K562 (cell line): ENCODE measurements around the gene LASP1. TPM values are rescaled to one million over a fixed set of nuclear protein-coding genes. Genes with fewer than 3 reads are reported as not detected.

Experiments
- ATAC-seq: fragments of 200-7000 bp; cut with Tn5 transposase; 3 replicates; pipeline ENCODE4 v1.9.1; 2020; ENCODE audit warnings: moderate library complexity
- BruUV-seq: library from RNA; stranded (reverse); fragments of 400-500 nt; replicated peaks from 2 replicates; lab custom pipeline; 2021; lab: Mats Ljungman, UMichigan
- CTCF ChIA-PET: fragments of 300-600 bp; formaldehyde crosslinking; extraction: SDS; loops from one replicate; lab custom pipeline; 2021; ENCODE audit warnings: low intra/inter-chr PET ratio; lab: Yijun Ruan, JAX
- POLR2A ChIA-PET: fragments of 300-600, 350-650 bp; sonication (Branson Sonifier 250); formaldehyde crosslinking; extraction: SDS; loops from one replicate; lab custom pipeline; 2021; ENCODE audit warnings: antibody characterized with exemption, inconsistent platforms; lab: Yijun Ruan, JAX
- DNase-seq, 4 experiments: peaks; one replicate each; pipeline versions ENCODE4 v3.0.0 to v3.0.0-alpha.2; 2011 to 2018; ENCODE audit warnings: low spot score in 3 of 4, mixed read lengths in 3 of 4; ENCODE audit errors: extremely low read depth in 1 of 4
- FAIRE-seq: peaks from 2 replicates; lab custom pipeline; 2011; peaks lifted over from hg19 to GRCh38; lab: Jason Lieb, UNC
- H2AFZ ChIP-seq: 2 replicates; pipeline ENCODE4 v1.6.0; 2011; ENCODE audit warnings: low read depth, low read length, control low read depth, inconsistent platforms
- H3K27ac ChIP-seq: fragments of 200-600 bp; 3 replicates; pipeline ENCODE4 v1.8.0; 2011; ENCODE audit warnings: low read depth, mild to moderate bottlenecking, control low read depth, inconsistent platforms, low read length, moderate library complexity, mixed read lengths; ENCODE audit errors: extremely low read depth
- H3K27me3 ChIP-seq, 2 experiments: fragments of 300-600 bp in 1 of 2; 2 replicates in 1 of 2; 3 replicates in 1 of 2; pipeline versions ENCODE4 v1.6.0 to v1.8.0; 2011; ENCODE audit warnings: inconsistent platforms in 2 of 2, low read length in 2 of 2, mild to moderate bottlenecking in 1 of 2, mixed read lengths in 1 of 2, moderate library complexity in 1 of 2; ENCODE audit not compliant: control insufficient read depth in 2 of 2, insufficient read depth in 2 of 2
- H3K36me3 ChIP-seq: fragments of 300-600 bp; 3 replicates; pipeline ENCODE4 v1.8.0; 2011; ENCODE audit warnings: mild to moderate bottlenecking, low read length, inconsistent platforms; ENCODE audit not compliant: control insufficient read depth, insufficient read depth
- H3K4me1 ChIP-seq, 2 experiments: fragments of 200-600 bp in 1 of 2; replicated peaks in 1 of 2; 2 replicates in 1 of 2; 3 replicates in 1 of 2; pipeline versions ENCODE4 v1.5.1 to v1.8.0; 2011; ENCODE audit warnings: inconsistent platforms in 2 of 2, low read length in 2 of 2, mild to moderate bottlenecking in 1 of 2, mixed read lengths in 1 of 2, moderate library complexity in 1 of 2; ENCODE audit not compliant: control insufficient read depth in 2 of 2, insufficient read depth in 2 of 2
- H3K4me2 ChIP-seq: 2 replicates; pipeline ENCODE4 v1.6.1; 2011; ENCODE audit warnings: low read length, control low read depth, inconsistent platforms, mixed read lengths; ENCODE audit not compliant: insufficient read depth
- H3K4me3 ChIP-seq: fragments of 200-600 bp; sonication (generic), shearing (Covaris generic); 2 replicates; pipeline ENCODE4 v1.5.1; 2016; ENCODE audit warnings: control low read depth, inconsistent platforms
- H3K79me2 ChIP-seq: fragments of 200-600 bp; 3 replicates; pipeline ENCODE4 v1.8.0; 2011; ENCODE audit warnings: low read length, inconsistent platforms; ENCODE audit not compliant: control insufficient read depth, insufficient read depth
- H3K9ac ChIP-seq, 2 experiments: 2 replicates each; pipeline versions ENCODE4 v1.6.0 to v1.6.1; 2011; ENCODE audit warnings: low read depth in 2 of 2, low read length in 2 of 2, control low read depth in 1 of 2, inconsistent platforms in 1 of 2, mild to moderate bottlenecking in 1 of 2, mixed read lengths in 1 of 2; ENCODE audit not compliant: insufficient read depth in 1 of 2
- H3K9me1 ChIP-seq: one replicate; pipeline ENCODE4 v1.6.0; 2011; ENCODE audit warnings: inconsistent platforms, mild to moderate bottlenecking, low read length, moderate library complexity; ENCODE audit not compliant: control insufficient read depth, insufficient read depth
- H3K9me3 ChIP-seq: replicated peaks from 2 replicates; pipeline ENCODE4 v1.5.1; 2011; ENCODE audit warnings: low read depth, low read length, inconsistent platforms; ENCODE audit not compliant: control insufficient read depth, insufficient read depth
- H4K20me1 ChIP-seq: replicated peaks from 2 replicates; pipeline ENCODE4 v1.6.1; 2011; ENCODE audit warnings: low read length, inconsistent platforms, mixed read lengths; ENCODE audit not compliant: control insufficient read depth, insufficient read depth
- ARID1B ChIP-seq: fragments of 450-650 bp; IDR thresholded peaks from 2 replicates; pipeline ENCODE4 v1.6.1; 2016; ENCODE audit warnings: antibody characterized with exemption, mild to moderate bottlenecking, inconsistent platforms
- BRF2 ChIP-seq: IDR thresholded peaks from 3 replicates; pipeline ENCODE4 v1.6.1; 2011; ENCODE audit warnings: borderline replicate concordance, mild to moderate bottlenecking; ENCODE audit not compliant: insufficient read length, insufficient read depth
- CHAMP1 ChIP-seq: fragments of 450-650 bp; IDR thresholded peaks from 2 replicates; pipeline ENCODE4 v1.6.1; 2016; ENCODE audit warnings: mild to moderate bottlenecking
- KDM1A ChIP-seq, 2 experiments: fragments of 450-650 bp; IDR thresholded peaks; 2 replicates each; pipeline ENCODE4 v1.6.1; 2016; ENCODE audit warnings: mild to moderate bottlenecking in 2 of 2
- PCBP1 ChIP-seq: fragments of 200-400 bp; formaldehyde crosslinking; IDR thresholded peaks from 2 replicates; pipeline ENCODE4 v1.6.1; 2018; ENCODE audit warnings: mild to moderate bottlenecking, low read depth, low read length; ENCODE audit not compliant: poor library complexity, severe bottlenecking
- SMC3 ChIP-seq: conservative IDR thresholded peaks from 2 replicates; pipeline ENCODE4 v1.6.1; 2011; ENCODE audit warnings: low read depth, low read length, improper control_type of control experiment; ENCODE audit not compliant: insufficient read depth
- ZBTB2 ChIP-seq: fragments of 450-650 bp; IDR thresholded peaks from 2 replicates; pipeline ENCODE4 v1.6.1; 2016; ENCODE audit warnings: antibody characterized with exemption
- ZNF707 ChIP-seq: fragments of 250-450 bp; sonication (Bioruptor Pico); conservative IDR thresholded peaks from 2 replicates; pipeline ENCODE4 v1.8.0; 2022; ENCODE audit warnings: inconsistent platforms, mild to moderate bottlenecking, moderate library complexity
- WGBS: fragments of 100-300 bp; shearing (Covaris generic); methylation state at CpG from one replicate; pipeline ENCODE4 v1.1.6; 2016; ENCODE audit warnings: low coverage, mixed read lengths; ENCODE audit not compliant: insufficient coverage; ENCODE audit errors: missing lambda C conversion rate; 5-methylcytosine and 5-hydroxymethylcytosine counted together
- in situ Hi-C: fragments of 300-500 bp; cut with MboI; formaldehyde crosslinking; loops from 4 replicates; pipeline ENCODE4 v1.15.0; 2018; ENCODE audit warnings: inconsistent platforms, mixed read lengths
- intact Hi-C: fragments of 100-400 bp; cut with micrococcal nuclease; formaldehyde crosslinking; loops from 2 replicates; pipeline ENCODE4 v1.14.2; 2022
- polyA plus RNA-seq, 8 experiments: library from polyadenylated mRNA; depleted of rRNA in 4 of 8; stranded (reverse) in 5 of 8; unstranded in 3 of 8; fragments of >200 nt; fragmentation: Nextera tagmentation in 2 of 8; fragmentation: Illumina TruSeq in 1 of 8; extraction: Ambion mirVana in 2 of 8; extraction: Trizol in 1 of 8; gene quantifications; 2 replicates each; pipeline versions ENCODE4 v1.2.1 to v1.2.3, GENCODE V29; 2011 to 2014; ENCODE audit warnings: inconsistent platforms in 1 of 8, missing spikeins in 1 of 8
- total RNA-seq, 7 experiments: library from RNA; depleted of rRNA in 6 of 7; stranded (reverse); fragments of >200 nt in 6 of 7; fragmentation: Illumina TruSeq in 2 of 7; extraction: Trizol in 2 of 7; gene quantifications; 2 replicates each; pipeline versions ENCODE4 v1.2.1 to v1.2.3, GENCODE V29; 2011 to 2021; ENCODE audit warnings: low replicate concordance in 1 of 7
- TF ChIP-seq, protein P1 (sequence below): fragments of 200-800 bp; sonication (Bioruptor generic); IDR thresholded peaks from 2 replicates; pipeline ENCODE4 v1.6.1; 2017; ENCODE audit warnings: missing genetic modification characterization, missing compliant biosample characterization

LASP1 gene
- total and polyA plus RNA-seq, 9 of the 15 experiments (the other 6 are each of a cell fraction or from before 2014, with no cell fraction given) = 23.0 to 125 (median 55.3) TPM

DNA sequence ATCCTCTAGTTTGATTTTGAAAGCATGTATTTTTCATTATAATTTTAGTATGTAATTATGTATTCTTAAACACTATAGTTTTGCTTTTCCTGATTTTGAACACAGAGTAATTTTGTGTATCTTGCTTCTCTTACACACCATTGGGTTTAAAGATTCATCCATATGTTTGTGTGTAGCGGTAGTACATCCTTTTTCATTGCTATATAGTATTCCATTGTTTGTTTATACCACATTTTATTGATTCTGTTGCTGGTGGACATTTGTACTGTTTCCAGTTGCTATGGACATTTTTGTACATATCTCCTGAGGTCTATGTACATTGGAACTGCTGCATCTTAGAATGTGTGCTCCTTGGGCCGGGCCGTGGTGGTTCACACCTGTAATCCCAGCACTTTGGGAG is 35.0 kb downstream of the LASP1 start (continued):
- TF ChIP-seq KDM1A (IDR thresholded peaks at IDR 0.05) = peak in 1 of 2 experiments; percentile 42; a peak in 1 of 4 replicates

DNA sequence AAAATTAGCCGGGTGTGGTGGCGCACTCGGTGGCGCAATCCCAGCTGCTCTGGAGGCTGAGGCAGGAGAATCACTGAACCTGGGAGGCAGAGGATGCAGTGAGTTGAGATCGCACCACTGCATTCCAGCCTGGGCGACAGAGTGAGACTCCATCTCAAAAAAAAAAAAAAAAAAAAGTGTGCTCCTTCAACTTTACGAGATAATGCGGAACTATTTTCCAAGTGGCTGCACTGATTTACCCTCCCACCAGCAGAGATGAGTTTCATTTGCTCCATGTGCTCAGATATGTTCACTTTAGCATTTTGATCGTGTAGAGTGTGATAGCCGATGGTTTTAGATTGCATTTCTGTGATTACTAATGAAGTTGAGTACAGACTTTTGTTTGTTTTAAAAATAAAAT is 35.5 kb downstream of the LASP1 start:
- no peak overlapping the region for H3K27ac ChIP-seq
- 91% methylated on average over 7 of the region's 10 CpGs for WGBS
- no peak overlapping the region for H2AFZ ChIP-seq
- no peaks in the 10 kb centered on the region for H3K9me1 ChIP-seq
- CTCF ChIA-PET = no interaction called here
- POLR2A ChIA-PET = no interaction called here
- peaks cover 10 to 22% of the 10 kb centered on the region in 2 experiments for H3K4me1 ChIP-seq
- no peak overlapping the region for H3K4me3 ChIP-seq
- no peaks in the 10 kb centered on the region for H3K9me3 ChIP-seq
- BruUV-seq = no TSS peak
- H4K20me1 ChIP-seq = peaks cover 19% of the 10 kb centered on the region
- ATAC-seq (no peak), FAIRE-seq (no peak), DNase-seq (no peak)
- H3K27me3 ChIP-seq = no peaks in the 10 kb centered on the region
- H3K36me3 ChIP-seq = peaks cover 60% of the 10 kb centered on the region
- in situ Hi-C loops (no loop called here), intact Hi-C loops (no loop called here)
- no peak for TF ChIP-seq ARID1B
- TF ChIP-seq ZNF707 (CRISPR knock-in tag) = no peak
- TF ChIP-seq SMC3 = no peak
- no peak for TF ChIP-seq ZBTB2
- no peak for TF ChIP-seq CHAMP1
- TF ChIP-seq, protein P1, sequence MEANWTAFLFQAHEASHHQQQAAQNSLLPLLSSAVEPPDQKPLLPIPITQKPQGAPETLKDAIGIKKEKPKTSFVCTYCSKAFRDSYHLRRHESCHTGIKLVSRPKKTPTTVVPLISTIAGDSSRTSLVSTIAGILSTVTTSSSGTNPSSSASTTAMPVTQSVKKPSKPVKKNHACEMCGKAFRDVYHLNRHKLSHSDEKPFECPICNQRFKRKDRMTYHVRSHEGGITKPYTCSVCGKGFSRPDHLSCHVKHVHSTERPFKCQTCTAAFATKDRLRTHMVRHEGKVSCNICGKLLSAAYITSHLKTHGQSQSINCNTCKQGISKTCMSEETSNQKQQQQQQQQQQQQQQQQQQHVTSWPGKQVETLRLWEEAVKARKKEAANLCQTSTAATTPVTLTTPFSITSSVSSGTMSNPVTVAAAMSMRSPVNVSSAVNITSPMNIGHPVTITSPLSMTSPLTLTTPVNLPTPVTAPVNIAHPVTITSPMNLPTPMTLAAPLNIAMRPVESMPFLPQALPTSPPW (CRISPR knock-in tag) = no peak
- no peak for TF ChIP-seq BRF2
- TF ChIP-seq PCBP1 = no peak
- no peak overlapping the region for H3K4me2 ChIP-seq
- H3K79me2 ChIP-seq = peaks cover 18% of the 10 kb centered on the region
- no peak overlapping the region for H3K9ac ChIP-seq
